Endothelial cell of umbilical vein (primary cell): ENCODE measurements around the gene OLA1. TPM values are rescaled to one million over a fixed set of nuclear protein-coding genes. Genes with fewer than 3 reads are reported as not detected.

Source experiments
- BruUV-seq: library from RNA; stranded (reverse); fragments of 400-500 nt; replicated peaks from 2 replicates; lab custom pipeline; 2021; lab: Mats Ljungman, UMichigan
- CTCF ChIA-PET: fragments of 300-600, 350-600 bp; sonication (Branson Sonifier 250); formaldehyde crosslinking; loops from one replicate; lab custom pipeline; 2021; ENCODE audit warnings: antibody characterized with exemption, inconsistent platforms; lab: Charles Lee
- POLR2A ChIA-PET: fragments of 300-600, 350-600 bp; sonication (Branson Sonifier 250); formaldehyde crosslinking; loops from one replicate; lab custom pipeline; 2021; ENCODE audit warnings: antibody characterized with exemption, inconsistent platforms; lab: Charles Lee
- DNase-seq: peaks from one replicate; pipeline ENCODE4 v3.0.0-alpha.2; 2011; ENCODE audit warnings: low read depth, low spot score
- FAIRE-seq: peaks from 2 replicates; lab custom pipeline; 2011; peaks lifted over from hg19 to GRCh38; lab: Jason Lieb, UNC
- H2AFZ ChIP-seq: 2 replicates; pipeline ENCODE4 v1.6.0; 2012; ENCODE audit warnings: low read depth, low read length, control low read depth, inconsistent platforms
- H3K27ac ChIP-seq: 2 replicates; pipeline ENCODE4 v1.5.1; 2011; ENCODE audit warnings: low read depth, mild to moderate bottlenecking, control low read depth, low read length, moderate library complexity; ENCODE audit not compliant: insufficient read depth
- H3K27me3 ChIP-seq, 2 experiments: 2 replicates each; pipeline versions ENCODE4 v1.6.0 to v1.6.1; 2011; ENCODE audit warnings: low read length in 2 of 2, mixed read lengths in 1 of 2; ENCODE audit not compliant: control insufficient read depth in 2 of 2, insufficient read depth in 2 of 2
- H3K36me3 ChIP-seq, 2 experiments: 2 replicates in 1 of 2; 3 replicates in 1 of 2; pipeline ENCODE4 v1.5.1; 2011; ENCODE audit warnings: low read length in 2 of 2, mild to moderate bottlenecking in 1 of 2, moderate library complexity in 1 of 2; ENCODE audit not compliant: control insufficient read depth in 2 of 2, insufficient read depth in 2 of 2; ENCODE audit errors: extremely low read depth in 1 of 2
- H3K4me1 ChIP-seq: 3 replicates; pipeline ENCODE4 v1.5.1; 2011; ENCODE audit warnings: mild to moderate bottlenecking, low read length; ENCODE audit not compliant: control insufficient read depth, insufficient read depth; ENCODE audit errors: extremely low read depth
- H3K4me2 ChIP-seq: 2 replicates; pipeline ENCODE4 v1.6.1; 2011; ENCODE audit warnings: low read length, control low read depth, mixed read lengths; ENCODE audit not compliant: insufficient read depth
- H3K4me3 ChIP-seq, 3 experiments: fragments of 200-600 bp in 1 of 3; sonication (generic), shearing (Covaris generic) in 1 of 3; replicated peaks in 1 of 3; 2 replicates each; pipeline ENCODE4 v1.5.1; 2011 to 2016; ENCODE audit warnings: control low read depth in 3 of 3, low read length in 3 of 3, mild to moderate bottlenecking in 2 of 3, inconsistent platforms in 1 of 3, low read depth in 1 of 3, moderate library complexity in 1 of 3; ENCODE audit not compliant: insufficient read depth in 1 of 3
- H3K79me2 ChIP-seq: 2 replicates; pipeline ENCODE4 v1.6.0; 2012; ENCODE audit warnings: low read length, inconsistent platforms; ENCODE audit not compliant: control insufficient read depth, insufficient read depth
- H3K9ac ChIP-seq: replicated peaks from 2 replicates; pipeline ENCODE3; 2011; ENCODE audit warnings: low read length, control low read depth; ENCODE audit not compliant: insufficient read depth; ENCODE audit errors: extremely low read depth
- H3K9me1 ChIP-seq: replicated peaks from 3 replicates; pipeline ENCODE4 v1.6.0; 2011; ENCODE audit warnings: mild to moderate bottlenecking, low read length; ENCODE audit not compliant: control insufficient read depth, insufficient read depth; ENCODE audit errors: extremely low read depth
- H3K9me3 ChIP-seq: replicated peaks from 2 replicates; pipeline ENCODE4 v1.5.1; 2012; ENCODE audit warnings: low read length, inconsistent platforms; ENCODE audit not compliant: control insufficient read depth, insufficient read depth
- H4K20me1 ChIP-seq: replicated peaks from 2 replicates; pipeline ENCODE3; 2011; ENCODE audit warnings: mild to moderate bottlenecking, low read length; ENCODE audit not compliant: control insufficient read depth, insufficient read depth; ENCODE audit errors: extremely low read depth
- CTCF ChIP-seq, 2 donors: IDR thresholded peaks; 1 replicate in 1 of 2; 2 replicates in 1 of 2; pipeline ENCODE4 v1.5.1; 2011; ENCODE audit warnings: low read length in 2 of 2, mild to moderate bottlenecking in 2 of 2, moderate library complexity in 2 of 2, control low read depth in 1 of 2, inconsistent platforms in 1 of 2, low read depth in 1 of 2; ENCODE audit not compliant: insufficient read depth in 1 of 2; ENCODE audit errors: extremely low read depth in 1 of 2
- FOS ChIP-seq: IDR thresholded peaks from 2 replicates; pipeline ENCODE4 v1.6.1; 2011; ENCODE audit warnings: mild to moderate bottlenecking, low read length, moderate library complexity, borderline replicate concordance; ENCODE audit not compliant: insufficient read depth
- GATA2 ChIP-seq: IDR thresholded peaks from 2 replicates; pipeline ENCODE4 v1.7.0; 2011; ENCODE audit warnings: low read depth, mild to moderate bottlenecking, moderate library complexity, mixed read lengths, low read length; ENCODE audit not compliant: insufficient read length, insufficient read depth
- JUN ChIP-seq: IDR thresholded peaks from 2 replicates; pipeline ENCODE4 v1.6.1; 2011; ENCODE audit warnings: borderline replicate concordance, low read depth; ENCODE audit not compliant: insufficient read length, insufficient read depth
- MAX ChIP-seq: IDR thresholded peaks from 2 replicates; pipeline ENCODE4 v1.6.1; 2011; ENCODE audit not compliant: insufficient read depth, insufficient read length
- MYC ChIP-seq: IDR thresholded peaks from one replicate; pipeline ENCODE4 v1.6.1; 2011; ENCODE audit warnings: mild to moderate bottlenecking, low read depth, low read length
- POLR2A ChIP-seq: IDR thresholded peaks from 2 replicates; pipeline ENCODE4 v1.6.1; 2012; ENCODE audit warnings: low read depth, mild to moderate bottlenecking, control low read depth, low read length
- POLR2AphosphoS5 ChIP-seq: IDR thresholded peaks from 2 replicates; pipeline ENCODE4 v1.6.1; 2012; ENCODE audit warnings: low read depth, mild to moderate bottlenecking, control low read depth, low read length, moderate library complexity; ENCODE audit not compliant: insufficient read depth
- dilution Hi-C: fragments of 300-500 bp; cut with MboI; formaldehyde crosslinking; loops from one replicate; pipeline ENCODE4 v1.15.0; 2019; ENCODE audit warnings: low sequenced_read_pairs; ENCODE audit not compliant: extremely low pct_ligation_motif_present
- intact Hi-C: fragments of 100-400 bp; cut with micrococcal nuclease; formaldehyde crosslinking; loops from one replicate; pipeline ENCODE4 v1.10.0; 2022
- polyA plus RNA-seq, 4 experiments: library from polyadenylated mRNA; depleted of rRNA in 3 of 4; stranded (reverse) in 3 of 4; unstranded in 1 of 4; fragments of >200 nt; gene quantifications; 2 replicates each; pipeline versions ENCODE4 v1.2.1 to v1.2.3, GENCODE V29; 2011 to 2012; ENCODE audit warnings: missing spikeins in 1 of 4
- total RNA-seq: library from RNA; stranded (reverse); gene quantifications from 2 replicates; pipeline ENCODE4 v1.2.3, GENCODE V29; 2021

Gene OLA1
- total and polyA plus RNA-seq, 2 donors (not counting 3 experiments of a cell fraction or from before 2014, with no cell fraction given): 30.6 to 93.9 TPM

- peaks cover 3% of the 10 kb centered on the region for H4K20me1 ChIP-seq
- dilution Hi-C loops: no loop called here
- H3K4me3 ChIP-seq: no peak overlapping the region
- BruUV-seq: no TSS peak
- H3K27ac ChIP-seq: no peak overlapping the region
- FAIRE-seq: no peak
- H3K79me2 ChIP-seq: peaks cover 61% of the 10 kb centered on the region
- no peak overlapping the region for H3K9ac ChIP-seq
- no peaks in the 10 kb centered on the region for H3K27me3 ChIP-seq
- no peak for DNase-seq
- no peaks in the 10 kb centered on the region for H3K9me3 ChIP-seq
- TF ChIP-seq CTCF (IDR thresholded peaks at IDR 0.05; ENCODE audit: extremely low read depth in 1 of 2, insufficient read depth in 1 of 2, low read depth in 1 of 2, low read length in 2 of 2): no peak
- TF ChIP-seq FOS: no peak
- TF ChIP-seq GATA2: no peak
- TF ChIP-seq MYC: no peak
- TF ChIP-seq JUN: no peak
- no peak for TF ChIP-seq POLR2A
- no peak for TF ChIP-seq POLR2AphosphoS5
- TF ChIP-seq MAX: no peak
- CTCF ChIA-PET: no interaction called here
- H3K9me1 ChIP-seq: peaks cover 3% of the 10 kb centered on the region
- intact Hi-C loops: no loop called here
- no peaks in the 10 kb centered on the region for H3K36me3 ChIP-seq
- H3K4me1 ChIP-seq: no peaks in the 10 kb centered on the region
- POLR2A ChIA-PET: no interaction called here
- no peak overlapping the region for H2AFZ ChIP-seq
- H3K4me2 ChIP-seq: no peak overlapping the region
Measured at GRCh38 chr2:174184915-174185314, 63.4 kb downstream of the OLA1 start.
